Measurements from ENCODE around the gene CHML.

DNA sequence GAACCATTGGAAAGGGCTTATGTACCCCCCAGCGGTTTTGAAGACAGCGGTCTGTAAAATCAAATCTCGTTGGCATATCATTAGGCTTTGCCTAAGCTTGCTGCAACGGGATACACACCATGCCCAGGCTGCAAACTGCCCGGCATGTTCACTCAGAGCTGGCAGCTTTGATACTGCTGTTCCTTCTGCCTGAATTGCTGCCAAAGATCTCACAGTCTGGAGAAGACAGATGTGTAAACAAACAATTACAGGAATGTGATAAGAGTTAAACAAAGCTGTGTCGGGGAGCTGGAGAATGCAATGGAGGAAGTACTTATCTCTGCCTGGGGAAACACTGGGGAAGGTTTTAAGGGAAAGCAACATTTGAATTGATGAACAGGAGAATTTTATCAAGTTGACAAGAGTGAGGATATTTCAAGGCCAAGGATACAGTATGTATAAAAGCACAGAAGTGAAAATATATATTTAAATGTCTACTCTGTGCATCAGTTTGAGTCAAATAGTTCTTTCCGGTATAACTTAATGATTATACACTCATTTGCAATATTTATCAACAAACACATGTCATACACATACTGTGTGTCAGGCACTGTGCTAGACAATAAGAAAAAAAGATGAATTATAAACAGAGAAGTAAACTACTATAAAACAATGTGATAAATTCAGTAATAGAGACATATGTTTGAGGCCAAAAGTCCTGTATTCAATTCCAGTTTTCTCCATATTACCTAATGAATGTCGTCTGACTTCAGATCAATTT lies 29.9 kb downstream of the CHML start:
- TF ChIP-seq, protein P1, sequence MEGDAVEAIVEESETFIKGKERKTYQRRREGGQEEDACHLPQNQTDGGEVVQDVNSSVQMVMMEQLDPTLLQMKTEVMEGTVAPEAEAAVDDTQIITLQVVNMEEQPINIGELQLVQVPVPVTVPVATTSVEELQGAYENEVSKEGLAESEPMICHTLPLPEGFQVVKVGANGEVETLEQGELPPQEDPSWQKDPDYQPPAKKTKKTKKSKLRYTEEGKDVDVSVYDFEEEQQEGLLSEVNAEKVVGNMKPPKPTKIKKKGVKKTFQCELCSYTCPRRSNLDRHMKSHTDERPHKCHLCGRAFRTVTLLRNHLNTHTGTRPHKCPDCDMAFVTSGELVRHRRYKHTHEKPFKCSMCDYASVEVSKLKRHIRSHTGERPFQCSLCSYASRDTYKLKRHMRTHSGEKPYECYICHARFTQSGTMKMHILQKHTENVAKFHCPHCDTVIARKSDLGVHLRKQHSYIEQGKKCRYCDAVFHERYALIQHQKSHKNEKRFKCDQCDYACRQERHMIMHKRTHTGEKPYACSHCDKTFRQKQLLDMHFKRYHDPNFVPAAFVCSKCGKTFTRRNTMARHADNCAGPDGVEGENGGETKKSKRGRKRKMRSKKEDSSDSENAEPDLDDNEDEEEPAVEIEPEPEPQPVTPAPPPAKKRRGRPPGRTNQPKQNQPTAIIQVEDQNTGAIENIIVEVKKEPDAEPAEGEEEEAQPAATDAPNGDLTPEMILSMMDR (IDR thresholded peaks at IDR 0.05), result no peak
- no peak for TF ChIP-seq POLR2A (IDR thresholded peaks at IDR 0.05)
